Kidney (tissue), 14 donors: ENCODE results near the gene HMG20A. TPM values are rescaled to one million over a fixed set of nuclear protein-coding genes. Genes with fewer than 3 reads are reported as not detected.

Source experiments
- DNase-seq, 5 donors: peaks; one replicate each; pipeline ENCODE4 v3.0.0-alpha.2; 2013 to 2020
- FAIRE-seq: peaks from 2 replicates; lab custom pipeline; 2012; peaks lifted over from hg19 to GRCh38; lab: Jason Lieb, UNC
- H3K27ac ChIP-seq, 2 donors: one replicate each; pipeline ENCODE4 v1.7.0; 2013; ENCODE audit warnings: low read depth in 2 of 2, low read length in 2 of 2, inconsistent platforms in 1 of 2
- H3K27me3 ChIP-seq: one replicate; pipeline ENCODE4 v1.7.1; 2013; ENCODE audit warnings: low read length, inconsistent platforms; ENCODE audit not compliant: control insufficient read depth, insufficient read depth
- H3K36me3 ChIP-seq, 3 donors: one replicate each; pipeline versions ENCODE4 v1.7.0 to v1.7.1; 2013; ENCODE audit warnings: low read length in 3 of 3, control low read depth in 1 of 3, inconsistent platforms in 1 of 3; ENCODE audit not compliant: insufficient read depth in 3 of 3, control insufficient read depth in 2 of 3
- H3K4me1 ChIP-seq, 3 donors: one replicate each; pipeline versions ENCODE4 v1.7.0 to v1.7.1; 2013; ENCODE audit warnings: low read length in 3 of 3, inconsistent platforms in 1 of 3, low read depth in 1 of 3; ENCODE audit not compliant: control insufficient read depth in 2 of 3, insufficient read depth in 2 of 3
- H3K4me3 ChIP-seq, 3 donors: one replicate each; pipeline versions ENCODE4 v1.7.0 to v1.8.1; 2013; ENCODE audit warnings: low read length in 3 of 3, control low read depth in 1 of 3, inconsistent platforms in 1 of 3
- H3K9ac ChIP-seq, 3 donors: one replicate each; pipeline versions ENCODE4 v1.7.0 to v1.7.1; 2013; ENCODE audit warnings: low read length in 3 of 3, control low read depth in 1 of 3, inconsistent platforms in 1 of 3
- H3K9me3 ChIP-seq, 3 donors: one replicate each; pipeline versions ENCODE4 v1.7.0 to v1.7.1; 2013; ENCODE audit warnings: low read length in 3 of 3, control low read depth in 1 of 3, inconsistent platforms in 1 of 3; ENCODE audit not compliant: control insufficient read depth in 2 of 3, insufficient read depth in 1 of 3
- intact Hi-C: fragments of 100-400 bp; cut with DNase I; formaldehyde crosslinking; loops from one replicate; pipeline ENCODE4 v1.11.1; 2022
- polyA plus RNA-seq: library from polyadenylated mRNA; stranded (reverse); fragments of 350-450 nt; fragmentation: Illumina TruSeq; extraction: RNeasy Lipid Tissue Mini Kit (QIAGEN cat#74804); gene quantifications from one replicate; pipeline ENCODE4 v1.2.3, GENCODE V29; 2014; ENCODE audit warnings: low read depth, low replicate concordance; ENCODE audit not compliant: insufficient read depth
- total RNA-seq: library from RNA; stranded (reverse); fragmentation: NEBNext Ultra II Directional; extraction: Animal tissue kit (Norgen Biotek cat#: 25700); gene quantifications from one replicate; pipeline ENCODE4 v1.2.1, GENCODE V29; 2021
- TF ChIP-seq, protein P1 (sequence below): IDR thresholded peaks from 3 replicates; pipeline ENCODE4 v1.5.1; 2012; ENCODE audit warnings: mild to moderate bottlenecking, moderate library complexity, borderline replicate concordance; ENCODE audit not compliant: insufficient read depth; ENCODE audit errors: extremely low read depth
- donor health status: control.
- donor health status: control.
- donor health status: control.
- donor health status: control.
- donor health status: control.
- donor health status: DM: yes; HTN: yes; CAD: no.
- donor health status: Normal renal cell carcinoma (clear cell type).

HMG20A gene
- total and polyA plus RNA-seq, 2 donors from 2014 or later, result 16.8 to 38.7 TPM

DNA sequence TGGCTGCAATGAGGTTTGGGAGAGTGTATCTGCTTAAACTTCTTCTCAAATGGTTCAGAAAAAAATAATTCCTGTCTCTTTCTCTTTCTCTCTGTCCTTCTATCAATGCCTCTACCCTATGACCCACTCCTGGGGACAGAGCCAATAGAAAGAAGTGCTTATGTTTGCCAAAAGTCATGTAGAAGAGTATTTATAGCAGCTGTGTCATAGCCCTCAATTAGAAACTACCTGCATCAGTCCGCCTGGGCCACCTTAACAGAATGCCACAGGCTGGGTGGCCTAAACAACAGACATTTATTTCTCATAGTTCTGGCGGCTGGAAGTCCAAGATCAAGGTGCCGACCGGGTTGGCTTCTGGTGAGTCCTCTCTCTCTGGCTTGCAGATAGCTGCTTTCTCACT, 92.5 kb downstream of the HMG20A start:
- TF ChIP-seq, protein P1, sequence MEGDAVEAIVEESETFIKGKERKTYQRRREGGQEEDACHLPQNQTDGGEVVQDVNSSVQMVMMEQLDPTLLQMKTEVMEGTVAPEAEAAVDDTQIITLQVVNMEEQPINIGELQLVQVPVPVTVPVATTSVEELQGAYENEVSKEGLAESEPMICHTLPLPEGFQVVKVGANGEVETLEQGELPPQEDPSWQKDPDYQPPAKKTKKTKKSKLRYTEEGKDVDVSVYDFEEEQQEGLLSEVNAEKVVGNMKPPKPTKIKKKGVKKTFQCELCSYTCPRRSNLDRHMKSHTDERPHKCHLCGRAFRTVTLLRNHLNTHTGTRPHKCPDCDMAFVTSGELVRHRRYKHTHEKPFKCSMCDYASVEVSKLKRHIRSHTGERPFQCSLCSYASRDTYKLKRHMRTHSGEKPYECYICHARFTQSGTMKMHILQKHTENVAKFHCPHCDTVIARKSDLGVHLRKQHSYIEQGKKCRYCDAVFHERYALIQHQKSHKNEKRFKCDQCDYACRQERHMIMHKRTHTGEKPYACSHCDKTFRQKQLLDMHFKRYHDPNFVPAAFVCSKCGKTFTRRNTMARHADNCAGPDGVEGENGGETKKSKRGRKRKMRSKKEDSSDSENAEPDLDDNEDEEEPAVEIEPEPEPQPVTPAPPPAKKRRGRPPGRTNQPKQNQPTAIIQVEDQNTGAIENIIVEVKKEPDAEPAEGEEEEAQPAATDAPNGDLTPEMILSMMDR, result no peak
- Histone ChIP-seq H3K9me3 (no peaks in the 10 kb centered on the region), H3K36me3 (peaks cover 0 to 2% (median 0%) of the 10 kb centered on the region in 3 donors), H3K4me3 (no peak overlapping the region), H3K27me3 (no peaks in the 10 kb centered on the region), H3K27ac (no peak overlapping the region), H3K9ac (no peak overlapping the region), H3K4me1 (peaks cover 0 to 5% (median 0%) of the 10 kb centered on the region in 3 donors)
- intact Hi-C loops, result no loop called here
- FAIRE-seq, result no peak
- peak in 1 of 5 donors; percentile 19 for DNase-seq

DNA sequence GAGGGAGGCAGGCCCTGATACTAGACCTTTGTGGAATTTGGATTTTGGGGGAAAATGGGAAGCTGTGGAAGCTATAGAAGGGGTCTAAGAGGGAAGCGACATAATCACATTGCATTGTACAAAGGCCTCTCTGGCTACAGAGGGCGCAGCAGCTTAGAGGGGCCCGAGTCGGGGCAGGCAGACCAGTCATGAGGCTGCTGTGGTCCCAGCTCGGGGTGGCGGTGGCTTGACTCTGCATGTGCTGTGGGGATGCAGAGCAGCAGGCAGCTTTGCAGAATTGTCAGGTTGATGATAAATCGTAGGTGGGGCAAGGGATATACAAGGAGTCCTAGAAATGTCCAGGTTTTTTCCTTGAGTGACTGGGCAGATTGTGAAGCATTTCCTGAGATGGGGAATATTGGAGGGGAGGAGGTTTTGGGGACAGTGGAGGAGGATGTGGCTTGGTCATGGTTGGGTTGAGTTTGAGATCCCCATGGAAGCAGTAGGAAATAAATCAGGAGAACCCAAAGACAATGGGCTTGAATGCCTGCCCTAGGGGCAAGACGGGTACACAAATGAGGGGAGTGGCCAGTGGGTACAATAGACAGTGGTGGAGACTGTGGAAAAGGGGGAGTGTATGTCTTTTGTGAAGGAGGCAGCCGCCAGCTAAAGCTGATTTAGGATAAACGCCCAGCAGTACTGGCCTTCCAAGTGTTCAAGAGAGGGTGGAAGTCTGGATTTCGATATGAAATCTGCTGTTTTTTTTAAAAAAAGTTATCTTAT, 94.1 kb downstream of the HMG20A start:
- TF ChIP-seq, protein P1, result no peak
- no peak overlapping the region for H3K9ac ChIP-seq
- no peaks in the 10 kb centered on the region for H3K4me1 ChIP-seq
- no peaks in the 10 kb centered on the region for H3K27me3 ChIP-seq
- no peak for FAIRE-seq
- H3K27ac ChIP-seq, result no peak overlapping the region
- H3K9me3 ChIP-seq, result no peaks in the 10 kb centered on the region
- H3K36me3 ChIP-seq, result no peaks in the 10 kb centered on the region
- H3K4me3 ChIP-seq, result no peak overlapping the region
- intact Hi-C loops, result no loop called here
- no peak for DNase-seq

DNA sequence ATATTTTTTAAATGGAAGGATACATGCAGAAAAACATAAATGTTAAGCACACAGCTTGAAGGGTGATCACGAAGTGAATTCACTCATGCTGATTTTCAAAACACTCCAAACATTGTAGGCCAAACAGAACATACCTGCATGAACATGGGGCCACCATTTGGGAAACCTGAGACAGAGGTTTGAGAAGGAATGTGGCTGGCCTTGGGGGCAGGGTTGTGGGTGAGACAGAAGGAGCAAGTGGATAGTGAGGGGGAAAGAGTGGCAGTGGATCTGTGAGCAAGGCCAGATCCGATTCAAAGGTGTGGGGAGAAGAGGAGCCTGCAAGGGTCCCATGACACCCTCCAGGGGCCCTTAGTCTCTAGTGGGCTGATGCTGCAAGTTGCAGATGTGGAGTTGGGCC, 94.9 kb downstream of the HMG20A start:
- no peak overlapping the region for H3K4me3 ChIP-seq
- no peak for FAIRE-seq
- H3K36me3 ChIP-seq, result no peaks in the 10 kb centered on the region
- no peak overlapping the region for H3K9ac ChIP-seq
- TF ChIP-seq, protein P1, result no peak
- no peaks in the 10 kb centered on the region for H3K27me3 ChIP-seq
- intact Hi-C loops, result no loop called here
- DNase-seq, result peak in 1 of 5 donors; percentile 15
- no peaks in the 10 kb centered on the region for H3K4me1 ChIP-seq
- H3K9me3 ChIP-seq, result no peaks in the 10 kb centered on the region
- H3K27ac ChIP-seq, result no peak overlapping the region
